GM19193 (cell line): ENCODE measurements around the gene KRTAP10-10.

Source experiments
- POLR2A ChIP-seq: IDR thresholded peaks from 4 replicates; pipeline ENCODE4 v1.6.1; 2011; ENCODE audit not compliant: insufficient read depth, insufficient read length; ENCODE audit errors: extremely low read depth

The KRTAP10-10 gene

GRCh38 chr21:44601596-44602462 is 35.3 kb upstream of the KRTAP10-10 start:
- TF ChIP-seq POLR2A: no peak

- TF ChIP-seq POLR2A: no peak
Observed at GRCh38 chr21:44602463-44602850, 34.7 kb upstream of the KRTAP10-10 start.

- TF ChIP-seq POLR2A: no peak
Observed at GRCh38 chr21:44603109-44603875, 33.9 kb upstream of the KRTAP10-10 start.

- no peak for TF ChIP-seq POLR2A
Observed at GRCh38 chr21:44603911-44604310, 33.2 kb upstream of the KRTAP10-10 start.

GRCh38 chr21:44606495-44606894 is 30.7 kb upstream of the KRTAP10-10 start:
- TF ChIP-seq POLR2A: no peak

- TF ChIP-seq POLR2A: no peak
Observed at GRCh38 chr21:44609193-44609592, 28.0 kb upstream of the KRTAP10-10 start.

GRCh38 chr21:44611551-44611950 is 25.6 kb upstream of the KRTAP10-10 start:
- TF ChIP-seq POLR2A: no peak

- no peak for TF ChIP-seq POLR2A
Observed at GRCh38 chr21:44612029-44612486, 25.1 kb upstream of the KRTAP10-10 start, which contains the start of gene KRTAP10-8. Gene KRTAP10-8, plus strand, starts transcription at chr21:44612079. Its CDS starts 22 bp downstream, at chr21:44612101.

GRCh38 chr21:44612669-44613229 is 24.4 kb upstream of the KRTAP10-10 start:
- no peak for TF ChIP-seq POLR2A

GRCh38 chr21:44613386-44614155 is 23.6 kb upstream of the KRTAP10-10 start:
- TF ChIP-seq POLR2A: no peak

GRCh38 chr21:44614161-44614631 is 23.0 kb upstream of the KRTAP10-10 start:
- TF ChIP-seq POLR2A: no peak

- TF ChIP-seq POLR2A: no peak
Observed at GRCh38 chr21:44614961-44615391, 22.2 kb upstream of the KRTAP10-10 start.

- no peak for TF ChIP-seq POLR2A
Observed at GRCh38 chr21:44615466-44615865, 21.7 kb upstream of the KRTAP10-10 start.

- no peak for TF ChIP-seq POLR2A
Observed at GRCh38 chr21:44615911-44616590, 21.1 kb upstream of the KRTAP10-10 start.
